Ishikawa (cell line): ENCODE data around the gene NBDY.

ENCODE experiments used
- CEBPB ChIP-seq: IDR thresholded peaks from 2 replicates; pipeline ENCODE4 v1.6.1; 2012
- CREB1 ChIP-seq: IDR thresholded peaks from 2 replicates; pipeline ENCODE4 v1.6.1; 2012; ENCODE audit warnings: low read depth
- EGR1 ChIP-seq: IDR thresholded peaks from 2 replicates; pipeline ENCODE4 v1.6.1; 2012
- EP300 ChIP-seq: IDR thresholded peaks from 2 replicates; pipeline ENCODE4 v1.6.1; 2012; ENCODE audit warnings: borderline replicate concordance
- FOXM1 ChIP-seq: IDR thresholded peaks from 2 replicates; pipeline ENCODE4 v1.6.1; 2012; ENCODE audit warnings: low read depth, borderline replicate concordance
- NFIC ChIP-seq: IDR thresholded peaks from 2 replicates; pipeline ENCODE4 v1.6.1; 2012
- RAD21 ChIP-seq: IDR thresholded peaks from 2 replicates; pipeline ENCODE4 v1.6.1; 2012; ENCODE audit warnings: low read depth
- TAF1 ChIP-seq: IDR thresholded peaks from 2 replicates; pipeline ENCODE4 v1.6.1; 2012; ENCODE audit warnings: low read depth, mild to moderate bottlenecking
- TCF12 ChIP-seq: IDR thresholded peaks from 2 replicates; pipeline ENCODE4 v1.6.1; 2012; ENCODE audit warnings: low read depth
- TEAD4 ChIP-seq: IDR thresholded peaks from 2 replicates; pipeline ENCODE4 v1.6.1; 2012
- YY1 ChIP-seq: IDR thresholded peaks from 2 replicates; pipeline ENCODE4 v1.6.1; 2012; ENCODE audit warnings: low read depth
- ZBTB7A ChIP-seq: IDR thresholded peaks from 2 replicates; pipeline ENCODE4 v1.6.1; 2012; ENCODE audit warnings: low read depth
- TF ChIP-seq, protein P1 (sequence below): IDR thresholded peaks from 2 replicates; pipeline ENCODE4 v1.6.1; 2012; ENCODE audit warnings: low read depth, mild to moderate bottlenecking
- TF ChIP-seq, protein P2 (sequence below): IDR thresholded peaks from 2 replicates; pipeline ENCODE4 v1.6.1; 2012
- TF ChIP-seq, protein P3 (sequence below): IDR thresholded peaks from 2 replicates; pipeline ENCODE4 v1.6.1; 2012

The NBDY gene, protein sequence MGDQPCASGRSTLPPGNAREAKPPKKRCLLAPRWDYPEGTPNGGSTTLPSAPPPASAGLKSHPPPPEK

DNA sequence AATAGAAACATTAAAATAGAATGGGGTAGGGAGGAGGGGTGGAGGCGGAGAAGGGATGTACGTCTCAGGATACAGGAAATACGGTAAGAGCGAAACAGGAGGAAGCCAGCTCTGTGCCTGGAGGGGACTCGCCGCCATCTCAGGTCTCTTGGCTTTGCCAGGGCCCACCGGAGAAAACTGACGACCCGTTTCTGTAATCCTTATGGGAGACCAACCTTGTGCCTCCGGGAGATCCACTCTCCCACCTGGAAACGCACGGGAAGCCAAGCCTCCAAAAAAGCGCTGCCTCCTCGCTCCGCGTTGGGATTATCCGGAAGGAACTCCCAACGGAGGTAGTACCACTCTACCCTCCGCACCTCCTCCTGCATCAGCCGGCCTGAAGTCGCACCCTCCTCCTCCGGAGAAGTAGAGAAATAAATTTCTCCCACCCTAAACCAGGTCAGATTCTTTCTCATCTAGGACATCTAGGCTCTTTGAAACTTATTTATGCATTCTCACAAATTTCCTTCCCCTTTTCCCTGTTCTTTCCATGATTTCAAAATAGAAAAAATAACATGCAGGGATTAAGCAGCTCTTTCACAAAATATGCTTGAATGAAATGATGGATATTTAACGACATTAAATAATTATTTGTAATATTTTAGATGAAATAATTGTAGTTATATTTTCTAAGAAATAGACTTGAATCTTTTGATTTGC is at the start of gene NBDY:
TSS of gene NBDY (plus strand) at position 92 of the 699 bp plus-strand sequence. CDS start at position 203, 111 bp downstream.
- TF ChIP-seq TAF1 (0 out of 2 replicates have a peak, but pooled peaks have one; percentile 42), ZBTB7A (no peak), RAD21 (no peak), EGR1 (no peak), NFIC (no peak), YY1 (peak; percentile 70)
- TF ChIP-seq, protein P1, sequence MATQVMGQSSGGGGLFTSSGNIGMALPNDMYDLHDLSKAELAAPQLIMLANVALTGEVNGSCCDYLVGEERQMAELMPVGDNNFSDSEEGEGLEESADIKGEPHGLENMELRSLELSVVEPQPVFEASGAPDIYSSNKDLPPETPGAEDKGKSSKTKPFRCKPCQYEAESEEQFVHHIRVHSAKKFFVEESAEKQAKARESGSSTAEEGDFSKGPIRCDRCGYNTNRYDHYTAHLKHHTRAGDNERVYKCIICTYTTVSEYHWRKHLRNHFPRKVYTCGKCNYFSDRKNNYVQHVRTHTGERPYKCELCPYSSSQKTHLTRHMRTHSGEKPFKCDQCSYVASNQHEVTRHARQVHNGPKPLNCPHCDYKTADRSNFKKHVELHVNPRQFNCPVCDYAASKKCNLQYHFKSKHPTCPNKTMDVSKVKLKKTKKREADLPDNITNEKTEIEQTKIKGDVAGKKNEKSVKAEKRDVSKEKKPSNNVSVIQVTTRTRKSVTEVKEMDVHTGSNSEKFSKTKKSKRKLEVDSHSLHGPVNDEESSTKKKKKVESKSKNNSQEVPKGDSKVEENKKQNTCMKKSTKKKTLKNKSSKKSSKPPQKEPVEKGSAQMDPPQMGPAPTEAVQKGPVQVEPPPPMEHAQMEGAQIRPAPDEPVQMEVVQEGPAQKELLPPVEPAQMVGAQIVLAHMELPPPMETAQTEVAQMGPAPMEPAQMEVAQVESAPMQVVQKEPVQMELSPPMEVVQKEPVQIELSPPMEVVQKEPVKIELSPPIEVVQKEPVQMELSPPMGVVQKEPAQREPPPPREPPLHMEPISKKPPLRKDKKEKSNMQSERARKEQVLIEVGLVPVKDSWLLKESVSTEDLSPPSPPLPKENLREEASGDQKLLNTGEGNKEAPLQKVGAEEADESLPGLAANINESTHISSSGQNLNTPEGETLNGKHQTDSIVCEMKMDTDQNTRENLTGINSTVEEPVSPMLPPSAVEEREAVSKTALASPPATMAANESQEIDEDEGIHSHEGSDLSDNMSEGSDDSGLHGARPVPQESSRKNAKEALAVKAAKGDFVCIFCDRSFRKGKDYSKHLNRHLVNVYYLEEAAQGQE = no peak

DNA sequence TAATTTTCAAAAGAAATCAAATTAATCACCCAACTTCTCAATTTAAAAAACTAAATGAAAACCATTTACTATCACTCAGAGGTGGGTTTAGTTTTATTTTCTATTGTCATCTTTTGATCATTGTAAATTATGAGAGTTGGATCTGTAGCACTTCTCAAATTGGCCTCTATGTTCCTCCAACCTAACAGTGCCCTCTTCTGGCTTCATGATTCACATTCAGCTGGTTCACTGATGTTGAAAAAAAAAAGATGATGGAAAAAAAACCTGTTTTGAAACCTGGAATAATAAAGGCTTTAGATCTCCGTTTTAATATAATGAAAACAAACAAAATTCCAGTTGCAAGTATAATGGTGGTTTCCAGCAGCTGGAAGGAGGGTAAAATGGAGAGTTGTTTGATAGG is 2.4 kb upstream of the NBDY start:
- TF ChIP-seq, protein P1 = no peak
- TF ChIP-seq FOXM1 = no peak
- TF ChIP-seq RAD21 = peak; percentile 63

DNA sequence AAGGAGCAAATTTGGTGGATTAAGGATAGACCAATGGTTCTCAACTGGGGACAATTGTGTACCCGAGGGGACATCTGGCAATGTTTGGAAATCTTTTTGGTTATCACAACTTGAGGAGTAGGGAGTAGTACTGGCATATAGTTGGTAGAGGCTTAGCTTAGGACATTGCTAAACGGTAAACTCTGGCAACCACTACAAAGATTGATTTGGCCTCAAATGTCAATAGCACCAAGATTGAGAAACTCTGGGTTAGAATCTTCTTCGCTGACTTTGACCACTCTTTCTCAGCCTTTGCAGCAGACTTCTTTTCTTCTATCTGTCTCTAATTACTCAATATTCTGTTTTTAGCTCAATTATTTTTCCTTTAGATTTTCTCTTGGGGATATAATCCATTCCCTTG is 1.5 kb upstream of the NBDY start:
- TF ChIP-seq TEAD4 (no peak), CEBPB (no peak), EP300 (no peak), TAF1 (no peak), EGR1 (no peak), RAD21 (no peak), CREB1 (no peak), YY1 (no peak), NFIC (no peak), TCF12 (no peak), ZBTB7A (no peak), FOXM1 (no peak)
- TF ChIP-seq, protein P2, sequence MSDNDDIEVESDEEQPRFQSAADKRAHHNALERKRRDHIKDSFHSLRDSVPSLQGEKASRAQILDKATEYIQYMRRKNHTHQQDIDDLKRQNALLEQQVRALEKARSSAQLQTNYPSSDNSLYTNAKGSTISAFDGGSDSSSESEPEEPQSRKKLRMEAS = no peak
- TF ChIP-seq, protein P1 = no peak
- TF ChIP-seq, protein P3, sequence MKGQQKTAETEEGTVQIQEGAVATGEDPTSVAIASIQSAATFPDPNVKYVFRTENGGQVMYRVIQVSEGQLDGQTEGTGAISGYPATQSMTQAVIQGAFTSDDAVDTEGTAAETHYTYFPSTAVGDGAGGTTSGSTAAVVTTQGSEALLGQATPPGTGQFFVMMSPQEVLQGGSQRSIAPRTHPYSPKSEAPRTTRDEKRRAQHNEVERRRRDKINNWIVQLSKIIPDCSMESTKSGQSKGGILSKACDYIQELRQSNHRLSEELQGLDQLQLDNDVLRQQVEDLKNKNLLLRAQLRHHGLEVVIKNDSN = no peak

DNA sequence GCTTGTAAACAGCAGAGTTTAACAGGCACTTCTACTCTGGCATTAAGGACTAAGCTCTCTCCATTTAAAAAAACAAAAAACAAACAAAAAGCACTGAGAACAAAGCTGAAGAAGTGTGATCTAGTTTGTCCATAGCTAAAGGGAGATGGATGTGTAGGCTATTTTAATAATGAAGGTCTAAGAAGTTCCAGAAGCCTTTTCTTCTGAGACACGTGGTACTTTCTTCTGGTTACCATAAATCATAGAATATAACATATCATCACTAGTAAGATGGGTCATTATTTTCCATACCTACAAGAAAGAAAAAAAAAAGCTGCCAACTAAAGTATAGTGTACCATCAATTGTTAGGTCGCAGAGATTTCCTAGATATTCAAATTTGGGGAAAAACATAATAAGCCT is 722 bp upstream of the NBDY start:
- no peak for TF ChIP-seq FOXM1
- TF ChIP-seq, protein P3 = peak; percentile 47; the same call in 1 of the 2 replicates

DNA sequence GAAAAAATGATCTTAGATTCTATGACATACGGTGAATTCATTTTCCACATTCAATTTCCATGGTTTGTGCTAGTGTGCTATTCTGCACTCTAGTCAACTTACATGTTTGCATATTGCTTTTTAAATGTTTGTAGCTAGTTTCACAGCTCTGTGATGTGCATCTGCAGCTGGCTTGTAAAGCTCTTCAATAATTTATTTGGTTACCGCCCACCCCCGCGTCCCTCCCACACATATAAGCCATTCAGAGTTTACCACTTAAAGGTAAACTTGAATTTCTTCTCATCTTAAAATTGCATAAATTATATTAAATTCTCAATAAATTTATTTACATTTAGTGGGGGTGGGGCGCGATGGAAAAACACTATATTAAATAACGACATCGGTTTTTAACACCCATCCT is 291 bp upstream of the NBDY start:
- TF ChIP-seq NFIC = no peak
- no peak for TF ChIP-seq TCF12
- no peak for TF ChIP-seq FOXM1
- TF ChIP-seq, protein P3 = no peak
- TF ChIP-seq, protein P1 = no peak
- TF ChIP-seq EGR1 = no peak
- no peak for TF ChIP-seq CREB1
- TF ChIP-seq, protein P2 = no peak
- TF ChIP-seq ZBTB7A = no peak
- TF ChIP-seq RAD21 = no peak
- no peak for TF ChIP-seq CEBPB
- TF ChIP-seq EP300 = no peak
- no peak for TF ChIP-seq TEAD4
- TF ChIP-seq YY1 = no peak
- no peak for TF ChIP-seq TAF1
